Breast epithelium (tissue), 4 donors: Measurements from ENCODE around the gene CDHR3. TPM values are rescaled to one million over a fixed set of nuclear protein-coding genes. Genes with fewer than 3 reads are reported as not detected.
A peak's percentile ranks its signal among the peaks of the same experiment; 100 is the strongest.

Experiments
- DNase-seq, 2 donors: peaks; one replicate each; pipeline ENCODE4 v3.0.0-alpha.2; 2019; ENCODE audit warnings: low spot score in 2 of 2
- H3K27ac ChIP-seq, 2 donors: fragments of 200-600 bp; sonication (generic) in 1 of 2; one replicate each; pipeline ENCODE4 v1.5.1; 2016 to 2019; ENCODE audit warnings: mild to moderate bottlenecking in 1 of 2
- H3K27me3 ChIP-seq, 2 donors: fragments of 200-600 bp; sonication (generic) in 1 of 2; one replicate each; pipeline versions ENCODE4 v1.5.1 to v1.6.0; 2017 to 2019; ENCODE audit warnings: control low read depth in 1 of 2, mild to moderate bottlenecking in 1 of 2
- H3K36me3 ChIP-seq: fragments of 200-600 bp; one replicate; pipeline ENCODE4 v1.5.1; 2019
- H3K4me1 ChIP-seq, 2 donors: fragments of 200-600 bp; sonication (generic); one replicate each; pipeline ENCODE4 v1.5.1; 2016 to 2019; ENCODE audit warnings: control low read depth in 1 of 2
- H3K4me3 ChIP-seq, 3 donors: fragments of 200-600 bp; sonication (generic); 1 replicate in 2 of 3; 2 replicates in 1 of 3; pipeline ENCODE4 v1.5.1; 2016 to 2019; ENCODE audit warnings: mild to moderate bottlenecking in 3 of 3, moderate library complexity in 2 of 3
- H3K9me3 ChIP-seq, 2 donors: fragments of 200-600 bp; sonication (generic) in 1 of 2; one replicate each; pipeline ENCODE4 v1.5.1; 2016 to 2019; ENCODE audit warnings: control low read depth in 1 of 2
- CTCF ChIP-seq, 3 donors: fragments of 450-650 bp; IDR thresholded peaks; one replicate each; pipeline ENCODE4 v1.5.1; 2016 to 2017; ENCODE audit warnings: antibody characterized with exemption in 3 of 3, mild to moderate bottlenecking in 3 of 3, moderate library complexity in 3 of 3
- POLR2A ChIP-seq: fragments of 450-650 bp; IDR thresholded peaks from one replicate; pipeline ENCODE4 v1.6.1; 2016; ENCODE audit warnings: antibody characterized with exemption, mild to moderate bottlenecking, moderate library complexity
- POLR2AphosphoS5 ChIP-seq, 3 donors: sonication (generic); formaldehyde crosslinking; IDR thresholded peaks; one replicate each; pipeline ENCODE4 v1.6.1; 2017; ENCODE audit warnings: antibody characterized with exemption in 3 of 3
- intact Hi-C: fragments of 100-400 bp; cut with DNase I; formaldehyde crosslinking; loops from one replicate; pipeline ENCODE4 v1.15.1; 2023; ENCODE audit warnings: low total_unique reads
- total RNA-seq, 3 donors: library from RNA; depleted of rRNA; stranded (reverse); fragments of >200 nt; gene quantifications; one replicate each; pipeline ENCODE4 v1.1.0, GENCODE V29; 2016

The CDHR3 gene
- total RNA-seq, 3 donors from 2014 or later: 4.6 to 8.8 (median 6.4) TPM

GRCh38 chr7:106057962-106058927 lies 95.2 kb downstream of the CDHR3 start:
- intact Hi-C loops: loop anchor here (5.0 kb wide), 1 partner anchor 99 kb away; no protein-coding TSS in a partner anchor
- H3K27me3 ChIP-seq: no peaks in the 10 kb centered on the region
- H3K9me3 ChIP-seq: no peaks in the 10 kb centered on the region
- no peak overlapping the region for H3K4me3 ChIP-seq
- TF ChIP-seq CTCF (IDR thresholded peaks at IDR 0.05): no peak
- TF ChIP-seq POLR2AphosphoS5 (IDR thresholded peaks at IDR 0.05): peak in 2 of 3 donors; percentile 62
- DNase-seq: peak; percentile 92 to 93
- no peaks in the 10 kb centered on the region for H3K36me3 ChIP-seq
- peak overlapping the region; percentile 52 to 78 for H3K27ac ChIP-seq
- H3K4me1 ChIP-seq: peaks cover 0 to 13% of the 10 kb centered on the region in 2 donors

GRCh38 chr7:106058928-106059324 lies 95.9 kb downstream of the CDHR3 start:
- intact Hi-C loops: loop anchor here (5.0 kb wide), 1 partner anchor 98 kb away; no protein-coding TSS in a partner anchor
- no peak for DNase-seq
- H3K9me3 ChIP-seq: no peaks in the 10 kb centered on the region
- no peak overlapping the region for H3K4me3 ChIP-seq
- H3K27ac ChIP-seq: peak overlapping the region; percentile 52 to 78
- no peaks in the 10 kb centered on the region for H3K36me3 ChIP-seq
- H3K27me3 ChIP-seq: no peaks in the 10 kb centered on the region
- peaks cover 0 to 13% of the 10 kb centered on the region in 2 donors for H3K4me1 ChIP-seq
- TF ChIP-seq CTCF (IDR thresholded peaks at IDR 0.05) (no peak), POLR2AphosphoS5 (IDR thresholded peaks at IDR 0.05) (no peak), POLR2A (no peak)

GRCh38 chr7:106059556-106059955 lies 96.5 kb downstream of the CDHR3 start:
- H3K4me3 ChIP-seq: no peak overlapping the region
- H3K4me1 ChIP-seq: peaks cover 0 to 18% of the 10 kb centered on the region in 2 donors
- no peak for DNase-seq
- H3K27me3 ChIP-seq: no peaks in the 10 kb centered on the region
- peak overlapping the region in 1 of 2 donors; percentile 78 for H3K27ac ChIP-seq
- no peaks in the 10 kb centered on the region for H3K9me3 ChIP-seq
- TF ChIP-seq CTCF (IDR thresholded peaks at IDR 0.05) (no peak), POLR2A (no peak), POLR2AphosphoS5 (IDR thresholded peaks at IDR 0.05) (no peak)
- H3K36me3 ChIP-seq: no peaks in the 10 kb centered on the region
- intact Hi-C loops: loop anchor here (5.0 kb wide), 1 partner anchor 98 kb away; no protein-coding TSS in a partner anchor

- no peak for DNase-seq
- Histone ChIP-seq H3K36me3 (no peaks in the 10 kb centered on the region), H3K27ac (peak overlapping the region in 1 of 2 donors; percentile 36), H3K4me3 (no peak overlapping the region), H3K9me3 (no peaks in the 10 kb centered on the region), H3K4me1 (peaks cover 0 to 19% of the 10 kb centered on the region in 2 donors), H3K27me3 (no peaks in the 10 kb centered on the region)
- intact Hi-C loops: no loop called here
- TF ChIP-seq CTCF (IDR thresholded peaks at IDR 0.05) (no peak), POLR2AphosphoS5 (IDR thresholded peaks at IDR 0.05) (no peak), POLR2A (no peak)
Observed at GRCh38 chr7:106060394-106060920, 97.4 kb downstream of the CDHR3 start.
